Measurements from ENCODE around the gene EPAS1. TPM values are rescaled to one million over a fixed set of nuclear protein-coding genes. Genes with fewer than 3 reads are reported as not detected.

EPAS1 gene
- total RNA-seq, 2 experiments from 2014 or later = 2.1 to 2.9 TPM

DNA sequence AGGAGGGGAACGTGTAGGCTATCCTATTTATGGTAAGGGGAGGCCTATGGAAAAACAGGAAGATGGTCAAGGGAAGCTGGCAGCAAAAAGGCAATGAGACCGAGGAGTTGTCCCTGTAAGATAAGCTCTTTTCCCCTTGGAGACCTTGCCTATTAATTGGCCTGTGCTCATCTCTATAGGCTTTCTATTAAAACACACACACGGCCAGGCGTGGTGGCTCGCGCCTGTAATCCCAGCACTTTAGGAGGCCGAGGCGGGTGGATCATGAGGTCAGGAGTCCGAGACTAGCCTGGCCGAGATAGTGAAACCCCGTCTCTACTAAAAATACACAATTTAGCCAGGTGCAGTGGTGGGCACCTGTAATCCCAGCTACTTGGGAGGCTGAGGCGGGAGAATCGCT, 32.1 kb downstream of the EPAS1 start:
- no peak overlapping the region for H3K27ac Mint-ChIP-seq
- intact Hi-C loops (cut with micrococcal nuclease) = no loop called here

DNA sequence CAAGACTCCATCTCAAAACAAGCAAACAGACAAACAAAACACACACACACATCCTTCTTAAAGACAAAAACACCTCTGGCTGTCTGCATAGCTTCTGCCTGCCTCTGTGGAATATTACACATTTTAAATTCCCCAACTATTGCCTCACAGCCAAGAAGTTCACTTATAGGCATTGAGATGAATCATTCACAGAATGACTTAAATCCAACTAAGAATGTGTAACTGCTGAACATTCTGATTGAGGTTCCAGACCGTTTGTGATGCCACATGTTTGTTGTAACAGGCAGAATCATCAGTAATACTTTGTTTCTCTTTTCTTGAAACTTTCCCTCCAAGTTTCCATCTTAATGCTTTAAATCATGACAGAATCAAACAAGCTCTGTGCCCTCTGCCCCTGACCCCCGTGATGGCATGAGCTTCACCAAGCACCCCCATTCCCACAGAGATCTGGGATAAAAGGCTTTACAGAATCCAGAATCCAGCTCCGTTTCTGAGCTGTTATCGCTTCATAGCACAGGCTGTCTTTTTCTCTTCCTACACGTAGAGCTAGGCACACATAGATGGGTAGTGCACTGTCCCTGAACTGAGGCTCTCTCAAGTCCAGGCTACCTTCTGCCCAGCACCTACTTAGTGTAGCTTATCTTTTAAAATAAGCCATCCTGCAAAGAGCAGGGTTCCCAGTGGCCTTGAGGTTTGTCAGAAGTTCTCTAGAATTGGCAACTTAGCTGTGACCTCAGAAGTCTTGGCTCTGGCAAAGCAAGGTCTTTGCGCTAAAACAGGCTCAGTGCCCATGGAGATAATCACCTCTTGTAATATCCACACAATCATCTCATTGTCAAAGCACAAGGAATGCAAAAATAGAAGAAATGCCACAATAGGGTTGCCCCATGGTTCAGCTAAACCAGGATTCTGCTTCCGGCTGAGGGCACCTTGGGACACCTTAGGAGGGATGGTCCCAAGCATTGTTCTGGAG, 32.9 kb downstream of the EPAS1 start:
- no peaks in the 10 kb centered on the region for H3K36me3 Mint-ChIP-seq (ENCODE audit: low read depth)
- no peaks in the 10 kb centered on the region for H3K9me3 Mint-ChIP-seq
- peaks cover 11% of the 10 kb centered on the region for H3K4me1 Mint-ChIP-seq (ENCODE audit: low read depth)
- H3K4me3 Mint-ChIP-seq = no peak overlapping the region
- H3K27me3 Mint-ChIP-seq (ENCODE audit: low read depth) = peaks cover 2% of the 10 kb centered on the region
- peak overlapping the region; percentile 7 for H3K27ac Mint-ChIP-seq
- intact Hi-C loops (cut with micrococcal nuclease) = loop anchor here (1.0 kb wide), 1 partner anchor 21 kb away; no protein-coding TSS in a partner anchor
- DNase-seq = no peak
- CTCF ChIA-PET = interaction anchor here (0.6 to 1.6 kb wide), 3 partner anchors 9 to 67 kb away, joined by 3 to 6 read pairs (median 4); no protein-coding TSS in a partner anchor

More for the DNA sequence above, 32.1 kb downstream of the EPAS1 start:
- CTCF ChIA-PET = interaction anchor here (1.3 to 1.6 kb wide), 2 partner anchors 10 to 21 kb away, joined by 3 to 6 read pairs; no protein-coding TSS in a partner anchor
- Mint-ChIP-seq H3K4me1 (ENCODE audit: low read depth) (peaks cover 11% of the 10 kb centered on the region), H3K27me3 (ENCODE audit: low read depth) (peaks cover 2% of the 10 kb centered on the region), H3K4me3 (no peak overlapping the region), H3K36me3 (ENCODE audit: low read depth) (no peaks in the 10 kb centered on the region), H3K9me3 (no peaks in the 10 kb centered on the region)
- no peak for DNase-seq

GRCh38 chr2:46331109-46331766, 34.0 kb downstream of the EPAS1 start:
- intact Hi-C loops (cut with micrococcal nuclease) = no loop called here
- no peak for DNase-seq
- no peak overlapping the region for H3K4me3 Mint-ChIP-seq
- H3K27ac Mint-ChIP-seq = no peak overlapping the region
- peaks cover 2% of the 10 kb centered on the region for H3K27me3 Mint-ChIP-seq (ENCODE audit: low read depth)
- H3K4me1 Mint-ChIP-seq (ENCODE audit: low read depth) = peaks cover 13% of the 10 kb centered on the region
- no peaks in the 10 kb centered on the region for H3K36me3 Mint-ChIP-seq (ENCODE audit: low read depth)
- CTCF ChIA-PET = no interaction called here
- no peaks in the 10 kb centered on the region for H3K9me3 Mint-ChIP-seq

DNA sequence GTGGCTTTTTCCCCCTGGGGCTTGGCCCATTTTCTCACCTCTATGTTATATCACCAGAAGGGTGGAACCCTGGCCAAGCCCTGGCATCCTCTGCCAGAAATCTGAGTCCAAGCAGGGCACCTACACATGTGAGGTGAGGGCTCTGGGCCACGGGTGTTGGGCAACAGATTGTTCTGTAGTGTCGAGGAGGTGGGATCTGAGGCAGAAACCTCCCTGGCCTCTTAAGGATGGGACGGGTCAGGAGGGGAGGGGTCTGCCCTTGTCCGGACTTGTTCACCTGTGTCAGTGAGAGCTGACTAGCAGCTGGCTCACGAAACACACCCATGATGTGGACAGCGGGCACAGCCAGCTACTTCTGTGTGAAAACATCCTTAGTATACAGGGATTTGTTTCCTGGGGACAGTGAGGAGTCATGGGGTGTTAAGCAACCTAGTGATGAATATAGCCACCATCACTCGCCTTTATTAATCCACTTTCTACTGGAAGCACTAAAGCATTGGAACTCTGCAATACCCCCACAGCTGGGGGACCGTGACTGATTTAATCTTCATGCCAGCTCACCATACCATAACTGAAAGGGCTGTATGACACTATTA, 35.6 kb downstream of the EPAS1 start:
- CTCF ChIA-PET = no interaction called here
- DNase-seq = no peak
- intact Hi-C loops (cut with micrococcal nuclease) = no loop called here
- peaks cover 2% of the 10 kb centered on the region for H3K27me3 Mint-ChIP-seq (ENCODE audit: low read depth)
- H3K36me3 Mint-ChIP-seq (ENCODE audit: low read depth) = no peaks in the 10 kb centered on the region
- H3K4me1 Mint-ChIP-seq (ENCODE audit: low read depth) = peaks cover 19% of the 10 kb centered on the region
- no peak overlapping the region for H3K27ac Mint-ChIP-seq
- no peaks in the 10 kb centered on the region for H3K9me3 Mint-ChIP-seq
- no peak overlapping the region for H3K4me3 Mint-ChIP-seq

- H3K27me3 Mint-ChIP-seq (ENCODE audit: low read depth) = peaks cover 2% of the 10 kb centered on the region
- intact Hi-C loops (cut with micrococcal nuclease) = no loop called here
- CTCF ChIA-PET = no interaction called here
- H3K36me3 Mint-ChIP-seq (ENCODE audit: low read depth) = no peaks in the 10 kb centered on the region
- no peaks in the 10 kb centered on the region for H3K9me3 Mint-ChIP-seq
- peaks cover 14% of the 10 kb centered on the region for H3K4me1 Mint-ChIP-seq (ENCODE audit: low read depth)
- DNase-seq = no peak
- no peak overlapping the region for H3K27ac Mint-ChIP-seq
- no peak overlapping the region for H3K4me3 Mint-ChIP-seq
Observed at GRCh38 chr2:46333912-46334311, 36.7 kb downstream of the EPAS1 start.

GRCh38 chr2:46334389-46335271, 37.4 kb downstream of the EPAS1 start:
- CTCF ChIA-PET = no interaction called here
- Mint-ChIP-seq H3K4me1 (ENCODE audit: low read depth) (peaks cover 13% of the 10 kb centered on the region), H3K4me3 (no peak overlapping the region), H3K9me3 (no peaks in the 10 kb centered on the region), H3K36me3 (ENCODE audit: low read depth) (no peaks in the 10 kb centered on the region), H3K27me3 (ENCODE audit: low read depth) (no peaks in the 10 kb centered on the region), H3K27ac (no peak overlapping the region)
- intact Hi-C loops (cut with micrococcal nuclease) = no loop called here
- DNase-seq = no peak

DNA sequence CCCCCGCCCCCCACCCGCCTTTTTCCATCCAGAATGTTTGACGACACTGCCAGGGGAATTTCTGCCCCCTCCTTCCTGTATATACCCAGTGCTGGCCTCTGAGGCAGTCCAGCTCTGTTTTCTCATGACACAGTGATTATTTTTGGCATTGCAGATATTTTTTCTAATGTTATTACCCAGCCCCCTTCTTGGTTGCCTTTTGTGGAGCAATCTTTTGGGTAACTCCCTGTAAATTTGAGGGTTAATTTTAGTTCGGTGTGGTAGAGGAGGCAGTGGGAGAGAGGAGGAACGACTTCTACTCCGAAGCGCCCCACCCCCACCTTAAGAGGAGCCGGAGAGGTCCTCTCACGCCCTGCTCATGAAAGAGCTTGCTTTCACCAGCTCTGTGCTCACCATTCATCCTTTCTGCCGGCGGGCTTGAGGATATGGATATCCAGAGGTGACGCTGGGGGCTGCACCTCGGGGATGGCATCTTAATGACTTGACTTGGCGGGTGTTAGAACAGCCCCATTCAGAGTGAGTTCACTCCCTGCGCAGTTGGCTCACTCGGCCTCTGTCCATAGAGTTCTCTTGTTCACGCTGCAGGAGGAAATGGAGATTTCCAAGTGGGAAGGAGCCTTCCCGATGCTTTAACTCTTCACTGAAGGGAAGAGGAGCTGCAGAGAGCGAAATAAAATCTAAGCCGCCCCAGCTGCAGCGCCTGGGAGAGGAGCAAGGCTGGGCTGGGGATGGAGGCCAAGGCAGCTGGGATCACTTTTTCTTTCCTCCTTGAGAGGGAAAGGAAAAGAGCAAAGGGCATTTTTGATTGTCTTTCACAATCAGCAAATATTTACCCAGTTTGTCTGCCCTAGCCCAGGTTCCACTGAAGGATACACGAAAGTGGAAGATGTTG, 38.4 kb downstream of the EPAS1 start:
- no peaks in the 10 kb centered on the region for H3K36me3 Mint-ChIP-seq (ENCODE audit: low read depth)
- H3K4me1 Mint-ChIP-seq (ENCODE audit: low read depth) = peaks cover 8% of the 10 kb centered on the region
- CTCF ChIA-PET = interaction anchor here (1.4 kb wide), 1 partner anchor 8 kb away, joined by 3 read pairs; no protein-coding TSS in a partner anchor
- intact Hi-C loops (cut with micrococcal nuclease) = no loop called here
- DNase-seq = no peak
- no peaks in the 10 kb centered on the region for H3K27me3 Mint-ChIP-seq (ENCODE audit: low read depth)
- H3K9me3 Mint-ChIP-seq = no peaks in the 10 kb centered on the region
- H3K27ac Mint-ChIP-seq = no peak overlapping the region
- H3K4me3 Mint-ChIP-seq = no peak overlapping the region

DNA sequence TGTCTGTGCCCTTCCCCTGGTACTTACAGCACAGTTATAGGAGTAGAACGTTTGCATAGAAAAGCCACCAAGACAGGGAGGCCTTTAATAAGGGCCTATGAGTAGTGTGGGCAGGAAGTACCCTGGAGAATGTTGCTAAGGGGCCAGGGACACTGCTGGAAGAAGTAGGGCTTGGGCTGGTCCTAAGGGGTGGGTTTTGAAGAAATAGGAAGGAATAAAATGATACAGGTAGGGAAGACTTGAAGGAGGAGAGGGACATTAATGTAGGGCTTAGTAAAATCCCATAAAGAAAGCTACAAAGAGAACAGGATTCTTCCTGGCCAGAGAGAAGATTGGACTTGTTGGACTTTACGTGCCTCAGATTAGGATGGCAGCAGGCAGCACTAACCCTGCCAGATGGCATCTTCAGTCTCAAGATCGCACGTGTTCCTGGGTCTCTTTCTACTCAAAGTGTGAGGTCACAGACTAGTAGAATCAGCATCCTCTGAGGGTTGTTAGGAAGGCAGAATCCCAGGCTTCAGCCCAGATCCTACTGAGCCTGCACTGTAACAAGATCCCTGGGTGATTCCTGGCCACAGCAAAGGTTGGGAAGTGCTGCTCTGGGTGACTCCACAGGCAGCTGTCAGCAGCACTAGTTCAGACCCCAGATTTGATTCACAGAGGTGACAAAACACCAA, 39.2 kb downstream of the EPAS1 start:
- H3K27ac Mint-ChIP-seq = no peak overlapping the region

DNA sequence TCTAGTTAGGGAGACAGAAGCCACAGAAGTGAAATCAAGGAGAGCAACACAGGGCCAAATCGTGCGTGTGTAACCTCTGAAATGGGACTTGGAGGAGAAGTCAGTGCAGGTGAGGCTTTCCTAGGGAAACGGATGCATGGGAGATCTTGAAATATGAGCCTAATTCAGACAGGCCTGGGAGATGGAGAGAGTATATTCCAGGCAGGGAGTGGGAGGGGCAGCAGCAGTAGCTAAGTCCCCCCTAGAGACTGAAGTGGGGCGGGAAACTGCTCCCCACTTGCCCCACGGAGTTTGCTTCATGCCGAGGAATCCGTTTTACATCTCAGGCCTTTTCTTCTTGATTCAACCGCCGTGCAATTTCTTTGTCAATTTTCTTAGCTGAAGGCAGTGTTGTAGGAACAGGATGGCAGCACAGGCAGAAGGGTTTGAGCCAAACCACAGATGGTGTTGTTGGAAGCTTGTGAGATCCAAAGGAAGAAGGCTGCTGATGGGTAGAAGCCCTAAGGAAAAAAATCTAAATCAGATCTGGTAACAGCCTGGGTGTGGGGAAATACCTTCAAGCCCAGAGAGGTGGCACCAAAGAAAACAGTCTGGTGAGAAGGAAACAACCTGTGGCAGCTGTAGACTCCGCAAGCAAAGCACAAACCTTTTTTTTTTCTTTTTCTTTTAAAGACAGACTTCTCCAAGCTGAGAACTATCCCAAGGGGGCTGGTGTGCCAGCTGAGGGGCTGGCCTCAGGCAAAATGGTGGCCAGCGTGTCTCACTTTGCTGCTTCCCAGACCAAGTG, 40.2 kb downstream of the EPAS1 start:
- Mint-ChIP-seq H3K4me1 (ENCODE audit: low read depth) (peaks cover 8% of the 10 kb centered on the region), H3K36me3 (ENCODE audit: low read depth) (no peaks in the 10 kb centered on the region), H3K9me3 (no peaks in the 10 kb centered on the region), H3K4me3 (no peak overlapping the region), H3K27me3 (ENCODE audit: low read depth) (no peaks in the 10 kb centered on the region), H3K27ac (no peak overlapping the region)
- no peak for DNase-seq
- CTCF ChIA-PET = interaction anchor here (0.7 to 1.1 kb wide), 3 partner anchors 10 to 123 kb away, joined by 3 read pairs; no protein-coding TSS in a partner anchor
- intact Hi-C loops (cut with micrococcal nuclease) = loop anchor here (1.0 kb wide), 1 partner anchor 28 kb away; no protein-coding TSS in a partner anchor

More for the DNA sequence above, 39.2 kb downstream of the EPAS1 start:
- no peaks in the 10 kb centered on the region for H3K27me3 Mint-ChIP-seq (ENCODE audit: low read depth)
- no peaks in the 10 kb centered on the region for H3K36me3 Mint-ChIP-seq (ENCODE audit: low read depth)
- peaks cover 8% of the 10 kb centered on the region for H3K4me1 Mint-ChIP-seq (ENCODE audit: low read depth)
- no peak overlapping the region for H3K4me3 Mint-ChIP-seq
- intact Hi-C loops (cut with micrococcal nuclease) = no loop called here
- no peak for DNase-seq
- CTCF ChIA-PET = interaction anchor here (1.4 kb wide), 1 partner anchor 9 kb away, joined by 3 read pairs; no protein-coding TSS in a partner anchor
- H3K9me3 Mint-ChIP-seq = no peaks in the 10 kb centered on the region

GRCh38 chr2:46338674-46339073, 41.5 kb downstream of the EPAS1 start:
- peaks cover 8% of the 10 kb centered on the region for H3K4me1 Mint-ChIP-seq (ENCODE audit: low read depth)
- intact Hi-C loops (cut with micrococcal nuclease) = no loop called here
- H3K9me3 Mint-ChIP-seq = no peaks in the 10 kb centered on the region
- CTCF ChIA-PET = interaction anchor here (0.6 to 2.3 kb wide), 2 partner anchors 9 to 600 kb away, joined by 3 to 6 read pairs; no protein-coding TSS in a partner anchor
- no peak overlapping the region for H3K4me3 Mint-ChIP-seq
- DNase-seq = no peak
- H3K36me3 Mint-ChIP-seq (ENCODE audit: low read depth) = no peaks in the 10 kb centered on the region
- no peaks in the 10 kb centered on the region for H3K27me3 Mint-ChIP-seq (ENCODE audit: low read depth)
- H3K27ac Mint-ChIP-seq = no peak overlapping the region

All from activated naive CD4-positive, alpha-beta T cell treated with anti-CD3 and anti-CD28 coated beads for 36 hours (primary cell).